ENCODE results near the gene PLEKHA1.

DNA sequence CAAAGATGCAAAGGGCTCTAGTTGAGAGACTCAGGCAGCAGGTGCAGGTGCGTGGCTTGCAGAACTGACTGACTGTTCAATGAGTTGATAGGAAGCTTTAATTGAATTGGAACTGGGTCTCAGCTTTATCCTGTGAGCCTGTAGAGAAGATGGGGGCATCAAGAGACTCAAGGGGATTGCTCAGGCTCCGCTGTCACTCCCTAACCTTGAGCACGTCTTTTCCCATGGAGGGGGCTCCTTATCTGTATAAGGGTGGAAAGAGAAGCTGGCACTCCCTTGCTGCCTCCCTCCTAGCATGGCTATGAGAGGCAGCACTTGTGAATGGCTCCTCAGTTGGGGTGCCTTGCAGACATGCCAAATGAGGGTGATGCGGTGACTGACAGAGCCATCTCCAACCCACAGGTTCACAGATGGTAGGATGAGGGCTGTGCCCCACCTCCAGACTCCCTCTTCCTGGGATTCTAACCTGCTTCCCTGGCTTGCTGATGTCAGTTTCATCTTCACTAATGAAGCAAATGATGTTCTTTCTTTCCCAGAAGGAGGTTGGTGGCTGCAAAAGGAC, 12.4 kb upstream of the PLEKHA1 start:
- TF ChIP-seq YY1 (IDR thresholded peaks at IDR 0.05; ENCODE audit: insufficient read depth, insufficient read length) (no peak), SUZ12 (IDR thresholded peaks at IDR 0.05; ENCODE audit: extremely low read depth, insufficient read depth, insufficient read length) (no peak), ZNF274 (IDR thresholded peaks at IDR 0.05; ENCODE audit: low read depth, low read length) (no peak)

All from NT2/D1 (cell line).